NCI-H510A treated with DMSO at 0.1 percent for 48 hours (cell line): ENCODE measurements around the gene PRKG1.

Experiments
- DNase-seq: peaks from one replicate; lab custom pipeline; 2025; lab: John Stamatoyannopoulos, UW

PRKG1 gene

GRCh38 chr10:51935341-51935740, 861.1 kb downstream of the PRKG1 start:
- DNase-seq: no peak

GRCh38 chr10:51937308-51938140, 863.2 kb downstream of the PRKG1 start:
- DNase-seq: no peak

- no peak for DNase-seq
These were observed 876.2 kb downstream of the PRKG1 start for GRCh38 chr10:51950371-51950995.

GRCh38 chr10:51950996-51951555, 876.8 kb downstream of the PRKG1 start:
- no peak for DNase-seq

GRCh38 chr10:51951601-51952000, 877.3 kb downstream of the PRKG1 start:
- DNase-seq: no peak

GRCh38 chr10:51952056-51952455, 877.8 kb downstream of the PRKG1 start:
- DNase-seq: no peak

GRCh38 chr10:51955696-51956095, 881.4 kb downstream of the PRKG1 start:
- no peak for DNase-seq

- DNase-seq: no peak
These were observed 882.5 kb downstream of the PRKG1 start for GRCh38 chr10:51956822-51957221.

GRCh38 chr10:51960494-51960895, 886.2 kb downstream of the PRKG1 start:
- DNase-seq: peak; percentile 24

GRCh38 chr10:51961401-51961800, 887.1 kb downstream of the PRKG1 start:
- no peak for DNase-seq

GRCh38 chr10:51964630-51965029, 890.3 kb downstream of the PRKG1 start:
- DNase-seq: no peak

- DNase-seq: no peak
These were observed 891.2 kb downstream of the PRKG1 start for GRCh38 chr10:51965451-51965850.

GRCh38 chr10:51972733-51973346, 898.6 kb downstream of the PRKG1 start:
- no peak for DNase-seq

GRCh38 chr10:51980752-51981151, 906.5 kb downstream of the PRKG1 start:
- DNase-seq: no peak

GRCh38 chr10:51981731-51982130, 907.4 kb downstream of the PRKG1 start:
- DNase-seq: no peak

GRCh38 chr10:51983481-51983880, 909.2 kb downstream of the PRKG1 start:
- DNase-seq: no peak

- no peak for DNase-seq
These were observed 911.0 kb downstream of the PRKG1 start for GRCh38 chr10:51985336-51985735.

GRCh38 chr10:51986516-51986915, 912.2 kb downstream of the PRKG1 start:
- DNase-seq: peak; percentile 34

GRCh38 chr10:51993475-51993874, 919.2 kb downstream of the PRKG1 start:
- DNase-seq: no peak

GRCh38 chr10:51999096-51999495, 924.8 kb downstream of the PRKG1 start:
- no peak for DNase-seq

- DNase-seq: peak; percentile 21
These were observed 930.2 kb downstream of the PRKG1 start for GRCh38 chr10:52004342-52004949.

- no peak for DNase-seq
These were observed 932.8 kb downstream of the PRKG1 start for GRCh38 chr10:52007091-52007490.
